ENCODE measurements around the gene SPAG4. TPM values are rescaled to one million over a fixed set of nuclear protein-coding genes. Genes with fewer than 3 reads are reported as not detected.

Gene SPAG4
- total RNA-seq, 1 donor, result 2.2 TPM

GRCh38 chr20:35643045-35643444 lies 27.4 kb downstream of the SPAG4 start:
- no peak overlapping the region for H3K4me3 ChIP-seq (ENCODE audit: low read depth, low read length)
- no peak for DNase-seq (ENCODE audit: low read depth)
- no peak for TF ChIP-seq CTCF (IDR thresholded peaks at IDR 0.05; ENCODE audit: insufficient read depth, low read length)

- H3K4me3 ChIP-seq (ENCODE audit: low read depth, low read length), result no peak overlapping the region
- no peak for DNase-seq (ENCODE audit: low read depth)
- TF ChIP-seq CTCF (IDR thresholded peaks at IDR 0.05; ENCODE audit: insufficient read depth, low read length), result no peak
Observed at GRCh38 chr20:35644806-35645205, 29.2 kb downstream of the SPAG4 start.

- peak; percentile 70 for DNase-seq (ENCODE audit: low read depth)
- TF ChIP-seq CTCF (IDR thresholded peaks at IDR 0.05; ENCODE audit: insufficient read depth, low read length), result no peak
Observed at GRCh38 chr20:35648836-35649235, 33.2 kb downstream of the SPAG4 start.

GRCh38 chr20:35650632-35651031 lies 35.0 kb downstream of the SPAG4 start:
- H3K4me3 ChIP-seq (ENCODE audit: low read depth, low read length), result no peak overlapping the region
- TF ChIP-seq CTCF (IDR thresholded peaks at IDR 0.05; ENCODE audit: insufficient read depth, low read length), result no peak

More at GRCh38 chr20:35648836-35649235, 33.2 kb downstream of the SPAG4 start:
- no peak overlapping the region for H3K4me3 ChIP-seq (ENCODE audit: low read depth, low read length)

GRCh38 chr20:35651958-35652357 lies 36.3 kb downstream of the SPAG4 start:
- H3K4me3 ChIP-seq (ENCODE audit: low read depth, low read length), result no peak overlapping the region
- no peak for TF ChIP-seq CTCF (IDR thresholded peaks at IDR 0.05; ENCODE audit: insufficient read depth, low read length)
- DNase-seq (ENCODE audit: low read depth), result no peak

More at GRCh38 chr20:35650632-35651031, 35.0 kb downstream of the SPAG4 start:
- no peak for DNase-seq (ENCODE audit: low read depth)

GRCh38 chr20:35652641-35653429 lies 37.2 kb downstream of the SPAG4 start:
- no peak for TF ChIP-seq CTCF (IDR thresholded peaks at IDR 0.05; ENCODE audit: insufficient read depth, low read length)
- no peak overlapping the region for H3K4me3 ChIP-seq (ENCODE audit: low read depth, low read length)
- no peak for DNase-seq (ENCODE audit: low read depth)

GRCh38 chr20:35653430-35653734 lies 37.8 kb downstream of the SPAG4 start:
- TF ChIP-seq CTCF (IDR thresholded peaks at IDR 0.05; ENCODE audit: insufficient read depth, low read length), result no peak
- H3K4me3 ChIP-seq (ENCODE audit: low read depth, low read length), result no peak overlapping the region
- DNase-seq (ENCODE audit: low read depth), result no peak
